Measurements from ENCODE around the gene ASB18.

The ASB18 gene

GRCh38 chr2:236162882-236163470, 101.2 kb downstream of the ASB18 start:
- Histone ChIP-seq H3K4me1 (ENCODE audit: low read length) (no peaks in the 10 kb centered on the region), H3K4me3 (ENCODE audit: low read length) (no peak overlapping the region), H3K27ac (ENCODE audit: low read length) (no peak overlapping the region), H3K4me2 (ENCODE audit: low read length) (no peak overlapping the region), H3K36me3 (replicated peaks; ENCODE audit: low read depth, low read length) (no peaks in the 10 kb centered on the region), H3K9me3 (ENCODE audit: insufficient read depth, low read length) (no peaks in the 10 kb centered on the region), H4K20me1 (ENCODE audit: insufficient read depth, low read length) (no peaks in the 10 kb centered on the region), H3K9ac (ENCODE audit: low read length) (no peak overlapping the region), H3K79me2 (ENCODE audit: low read length) (no peaks in the 10 kb centered on the region), H3K27me3 (ENCODE audit: low read depth, low read length) (no peaks in the 10 kb centered on the region), H2AFZ (ENCODE audit: low read depth, low read length) (no peak overlapping the region)
- TF ChIP-seq CTCF (IDR thresholded peaks at IDR 0.05; ENCODE audit: low read depth, low read length) = no peak
- TF ChIP-seq EZH2phosphoT487 (IDR thresholded peaks at IDR 0.05; ENCODE audit: low read depth) = no peak

- Histone ChIP-seq H3K36me3 (replicated peaks; ENCODE audit: low read depth, low read length) (no peaks in the 10 kb centered on the region), H3K9ac (ENCODE audit: low read length) (no peak overlapping the region), H3K4me3 (ENCODE audit: low read length) (no peak overlapping the region), H4K20me1 (ENCODE audit: insufficient read depth, low read length) (no peaks in the 10 kb centered on the region), H2AFZ (ENCODE audit: low read depth, low read length) (no peak overlapping the region), H3K9me3 (ENCODE audit: insufficient read depth, low read length) (no peaks in the 10 kb centered on the region), H3K79me2 (ENCODE audit: low read length) (no peaks in the 10 kb centered on the region), H3K27ac (ENCODE audit: low read length) (no peak overlapping the region), H3K27me3 (ENCODE audit: low read depth, low read length) (no peaks in the 10 kb centered on the region), H3K4me2 (ENCODE audit: low read length) (no peak overlapping the region), H3K4me1 (ENCODE audit: low read length) (no peaks in the 10 kb centered on the region)
- no peak for TF ChIP-seq EZH2phosphoT487 (IDR thresholded peaks at IDR 0.05; ENCODE audit: low read depth)
- no peak for TF ChIP-seq CTCF (IDR thresholded peaks at IDR 0.05; ENCODE audit: low read depth, low read length)
These were observed 102.0 kb downstream of the ASB18 start for GRCh38 chr2:236162031-236162845.

GRCh38 chr2:236161531-236161930, 102.7 kb downstream of the ASB18 start:
- Histone ChIP-seq H4K20me1 (ENCODE audit: insufficient read depth, low read length) (no peaks in the 10 kb centered on the region), H3K4me2 (ENCODE audit: low read length) (no peak overlapping the region), H3K9ac (ENCODE audit: low read length) (no peak overlapping the region), H3K27me3 (ENCODE audit: low read depth, low read length) (no peaks in the 10 kb centered on the region), H3K36me3 (replicated peaks; ENCODE audit: low read depth, low read length) (no peaks in the 10 kb centered on the region), H3K27ac (ENCODE audit: low read length) (no peak overlapping the region), H3K4me1 (ENCODE audit: low read length) (no peaks in the 10 kb centered on the region), H3K79me2 (ENCODE audit: low read length) (no peaks in the 10 kb centered on the region), H3K4me3 (ENCODE audit: low read length) (no peak overlapping the region), H2AFZ (ENCODE audit: low read depth, low read length) (no peak overlapping the region), H3K9me3 (ENCODE audit: insufficient read depth, low read length) (no peaks in the 10 kb centered on the region)
- TF ChIP-seq EZH2phosphoT487 (IDR thresholded peaks at IDR 0.05; ENCODE audit: low read depth) (no peak), CTCF (IDR thresholded peaks at IDR 0.05; ENCODE audit: low read depth, low read length) (no peak)

- H3K27ac ChIP-seq (ENCODE audit: low read length) = no peak overlapping the region
- H3K4me3 ChIP-seq (ENCODE audit: low read length) = no peak overlapping the region
- no peaks in the 10 kb centered on the region for H3K79me2 ChIP-seq (ENCODE audit: low read length)
- no peak overlapping the region for H3K9ac ChIP-seq (ENCODE audit: low read length)
- H3K4me2 ChIP-seq (ENCODE audit: low read length) = no peak overlapping the region
- no peak overlapping the region for H2AFZ ChIP-seq (ENCODE audit: low read depth, low read length)
- no peaks in the 10 kb centered on the region for H3K9me3 ChIP-seq (ENCODE audit: insufficient read depth, low read length)
- TF ChIP-seq CTCF (IDR thresholded peaks at IDR 0.05; ENCODE audit: low read depth, low read length) (no peak), EZH2phosphoT487 (IDR thresholded peaks at IDR 0.05; ENCODE audit: low read depth) (no peak)
- H4K20me1 ChIP-seq (ENCODE audit: insufficient read depth, low read length) = no peaks in the 10 kb centered on the region
- no peaks in the 10 kb centered on the region for H3K4me1 ChIP-seq (ENCODE audit: low read length)
- no peaks in the 10 kb centered on the region for H3K36me3 ChIP-seq (replicated peaks; ENCODE audit: low read depth, low read length)
- H3K27me3 ChIP-seq (ENCODE audit: low read depth, low read length) = no peaks in the 10 kb centered on the region
These were observed 103.1 kb downstream of the ASB18 start for GRCh38 chr2:236161082-236161462.

Measured in OCI-LY3 (cell line).